GM19240 (cell line): Measurements from ENCODE around the gene MCM3AP.

Experiments
- DNase-seq: peaks from one replicate; pipeline ENCODE4 v3.0.0; 2011; ENCODE audit warnings: low spot score; ENCODE audit not compliant: insufficient read length

The MCM3AP gene

GRCh38 chr21:46273341-46273740, 12.1 kb downstream of the MCM3AP start:
- no peak for DNase-seq

- DNase-seq, result no peak
Measured at GRCh38 chr21:46269466-46269865, 15.9 kb downstream of the MCM3AP start.

GRCh38 chr21:46268371-46268770, 17.0 kb downstream of the MCM3AP start:
- no peak for DNase-seq

- DNase-seq, result no peak
Measured at GRCh38 chr21:46266946-46267345, 18.5 kb downstream of the MCM3AP start.

GRCh38 chr21:46265736-46266525, 19.5 kb downstream of the MCM3AP start:
- DNase-seq, result no peak

- no peak for DNase-seq
Measured at GRCh38 chr21:46264690-46265144, 20.7 kb downstream of the MCM3AP start.

- no peak for DNase-seq
Measured at GRCh38 chr21:46264046-46264689, 21.2 kb downstream of the MCM3AP start.

GRCh38 chr21:46256501-46256994, 28.9 kb downstream of the MCM3AP start:
- DNase-seq, result no peak

GRCh38 chr21:46255758-46256337, 29.6 kb downstream of the MCM3AP start:
- DNase-seq, result no peak

GRCh38 chr21:46255166-46255565, 30.2 kb downstream of the MCM3AP start:
- no peak for DNase-seq

GRCh38 chr21:46254208-46254975, 31.0 kb downstream of the MCM3AP start:
- DNase-seq, result peak; percentile 43

GRCh38 chr21:46253610-46254124, 31.7 kb downstream of the MCM3AP start:
- no peak for DNase-seq

GRCh38 chr21:46252840-46253239, 32.6 kb downstream of the MCM3AP start:
- no peak for DNase-seq

GRCh38 chr21:46250146-46250725, 35.2 kb downstream of the MCM3AP start:
- DNase-seq, result no peak

GRCh38 chr21:46248827-46249226, 36.6 kb downstream of the MCM3AP start:
- no peak for DNase-seq

- DNase-seq, result no peak
Measured at GRCh38 chr21:46248422-46248782, 37.0 kb downstream of the MCM3AP start.

GRCh38 chr21:46247699-46248421, 37.6 kb downstream of the MCM3AP start:
- no peak for DNase-seq

- DNase-seq, result no peak
Measured at GRCh38 chr21:46246345-46246744, 39.1 kb downstream of the MCM3AP start.

- DNase-seq, result no peak
Measured at GRCh38 chr21:46245213-46245915, 40.0 kb downstream of the MCM3AP start.

- DNase-seq, result no peak
Measured at GRCh38 chr21:46244602-46245001, 40.8 kb downstream of the MCM3AP start.
